Mesothelial cell of epicardium (in vitro differentiated cells): ENCODE results near the gene SLC25A47. TPM values are rescaled to one million over a fixed set of nuclear protein-coding genes. Genes with fewer than 3 reads are reported as not detected.
A peak's percentile ranks its signal among the peaks of the same experiment; 100 is the strongest.

Experiments used
- DNase-seq, 2 experiments: peaks; one replicate each; pipeline ENCODE4 v3.0.0; 2021; ENCODE audit warnings: low spot score in 2 of 2; ENCODE audit not compliant: unreplicated experiment in 2 of 2
- H3K27ac Mint-ChIP-seq: 2 replicates; pipeline ENCODE4 v1.8.0; 2021; ENCODE audit warnings: mixed read lengths
- H3K27me3 Mint-ChIP-seq: 2 replicates; pipeline ENCODE4 v1.8.0; 2021; ENCODE audit warnings: low read depth, mixed read lengths
- H3K36me3 Mint-ChIP-seq: 2 replicates; pipeline ENCODE4 v1.8.0; 2021; ENCODE audit warnings: mixed read lengths
- H3K4me1 Mint-ChIP-seq: 2 replicates; pipeline ENCODE4 v1.8.0; 2021; ENCODE audit warnings: mixed read lengths
- H3K4me3 Mint-ChIP-seq: 2 replicates; pipeline ENCODE4 v1.8.0; 2021; ENCODE audit warnings: mild to moderate bottlenecking, moderate library complexity, mixed read lengths
- H3K9me3 Mint-ChIP-seq: 2 replicates; pipeline ENCODE4 v1.8.0; 2021; ENCODE audit warnings: mixed read lengths
- CTCF ChIP-seq: fragments of 200-600 bp; sonication (generic); IDR thresholded peaks from one replicate; pipeline ENCODE4 v1.5.0; 2021; ENCODE audit warnings: antibody characterized with exemption; ENCODE audit not compliant: unreplicated experiment
- total RNA-seq: library from RNA; stranded (reverse); gene quantifications from 3 replicates; pipeline ENCODE4 v1.2.1, GENCODE V29; 2021

Gene SLC25A47, protein sequence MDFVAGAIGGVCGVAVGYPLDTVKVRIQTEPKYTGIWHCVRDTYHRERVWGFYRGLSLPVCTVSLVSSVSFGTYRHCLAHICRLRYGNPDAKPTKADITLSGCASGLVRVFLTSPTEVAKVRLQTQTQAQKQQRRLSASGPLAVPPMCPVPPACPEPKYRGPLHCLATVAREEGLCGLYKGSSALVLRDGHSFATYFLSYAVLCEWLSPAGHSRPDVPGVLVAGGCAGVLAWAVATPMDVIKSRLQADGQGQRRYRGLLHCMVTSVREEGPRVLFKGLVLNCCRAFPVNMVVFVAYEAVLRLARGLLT
- 0.14 TPM in 1 of 3 replicates, not detected in the others for total RNA-seq

DNA sequence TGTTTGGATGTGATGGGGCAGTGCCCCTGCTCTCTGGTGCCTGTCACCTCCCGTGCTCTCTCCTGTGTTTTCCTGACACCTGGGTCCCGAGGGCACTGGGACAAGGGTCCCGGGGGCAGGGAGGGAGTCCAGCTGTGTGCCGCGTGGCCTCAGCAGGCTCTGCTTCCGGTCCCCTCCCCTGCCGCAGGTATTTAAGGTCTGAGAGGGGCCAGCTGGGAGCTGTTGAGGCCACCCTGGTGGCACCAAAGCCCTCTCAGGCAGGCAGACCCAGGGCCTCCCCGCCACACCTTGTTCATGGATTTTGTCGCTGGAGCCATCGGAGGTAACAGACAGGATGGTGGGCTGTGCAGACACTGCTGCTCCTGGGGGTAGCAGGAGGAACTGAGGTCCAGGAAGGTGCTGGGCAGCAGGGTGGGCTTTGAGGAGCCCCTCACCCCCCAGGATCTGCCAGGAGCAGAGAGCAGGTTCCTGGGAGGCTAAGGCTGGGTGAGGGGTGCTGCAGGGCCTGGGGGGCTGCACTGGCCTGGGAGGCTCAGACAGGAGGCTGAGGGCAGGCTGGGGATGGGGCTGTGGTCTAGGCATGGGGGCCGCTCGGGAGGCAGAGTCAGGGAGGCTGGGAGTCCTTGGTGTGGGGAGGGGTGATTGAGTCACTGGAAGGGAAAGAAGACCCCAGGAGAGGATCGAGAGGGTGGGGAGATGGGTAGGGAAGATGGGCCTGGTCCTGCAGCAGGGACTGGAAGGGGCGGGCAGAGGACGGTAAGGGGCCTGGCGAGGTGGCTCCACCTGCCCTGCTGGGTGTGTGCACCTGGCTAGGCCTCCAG lies at the start of gene SLC25A47:
Gene SLC25A47 (plus strand): TSS at position 219 of the 821 bp plus-strand sequence. CDS start 76 bp downstream, at position 295.
- H3K4me3 Mint-ChIP-seq, result no peak within 1 kb of the TSS
- H3K4me1 Mint-ChIP-seq, result no peaks in the 10 kb centered on the region

DNA sequence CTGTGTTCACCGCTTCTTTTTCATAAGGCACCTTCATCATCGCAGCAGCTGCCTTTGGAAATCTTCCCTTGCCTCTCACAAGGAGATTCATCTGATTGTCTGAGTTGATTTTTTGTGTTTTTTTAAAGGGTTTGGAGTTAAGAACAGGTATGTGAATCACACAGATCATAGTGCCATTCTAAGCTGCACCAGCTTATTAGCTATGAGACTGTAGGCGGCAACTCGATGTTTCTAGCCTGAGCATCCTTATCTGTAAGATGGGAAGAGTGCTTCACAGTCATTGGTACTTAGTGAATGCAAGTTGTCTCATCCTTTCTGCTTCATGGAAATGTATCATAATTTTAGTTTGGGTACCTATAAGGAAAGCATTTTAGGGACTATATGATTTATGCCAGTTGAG lies 48.9 kb upstream of the SLC25A47 start:
- no peak for TF ChIP-seq CTCF
- H3K36me3 Mint-ChIP-seq, result peaks cover 4% of the 10 kb centered on the region
- H3K4me1 Mint-ChIP-seq, result peaks cover 10% of the 10 kb centered on the region
- no peak for DNase-seq
- no peak overlapping the region for H3K27ac Mint-ChIP-seq
- no peaks in the 10 kb centered on the region for H3K9me3 Mint-ChIP-seq
- no peak overlapping the region for H3K4me3 Mint-ChIP-seq
- H3K27me3 Mint-ChIP-seq, result no peaks in the 10 kb centered on the region

More for the DNA sequence above, at the start of gene SLC25A47:
- peak within 1 kb of the TSS; percentile 71 for H3K27ac Mint-ChIP-seq
- no peak for TF ChIP-seq CTCF
- H3K27me3 Mint-ChIP-seq, result no peaks in the 10 kb centered on the region
- H3K9me3 Mint-ChIP-seq, result no peaks in the 10 kb centered on the region
- H3K36me3 Mint-ChIP-seq, result no peaks in the 10 kb centered on the region
- DNase-seq, result no peak

GRCh38 chr14:100275214-100275613 lies 47.9 kb upstream of the SLC25A47 start:
- Mint-ChIP-seq H3K27ac (peak overlapping the region; percentile 35), H3K9me3 (no peaks in the 10 kb centered on the region), H3K36me3 (peaks cover 4% of the 10 kb centered on the region), H3K27me3 (no peaks in the 10 kb centered on the region), H3K4me1 (peaks cover 10% of the 10 kb centered on the region), H3K4me3 (no peak overlapping the region)
- no peak for DNase-seq
- no peak for TF ChIP-seq CTCF

DNA sequence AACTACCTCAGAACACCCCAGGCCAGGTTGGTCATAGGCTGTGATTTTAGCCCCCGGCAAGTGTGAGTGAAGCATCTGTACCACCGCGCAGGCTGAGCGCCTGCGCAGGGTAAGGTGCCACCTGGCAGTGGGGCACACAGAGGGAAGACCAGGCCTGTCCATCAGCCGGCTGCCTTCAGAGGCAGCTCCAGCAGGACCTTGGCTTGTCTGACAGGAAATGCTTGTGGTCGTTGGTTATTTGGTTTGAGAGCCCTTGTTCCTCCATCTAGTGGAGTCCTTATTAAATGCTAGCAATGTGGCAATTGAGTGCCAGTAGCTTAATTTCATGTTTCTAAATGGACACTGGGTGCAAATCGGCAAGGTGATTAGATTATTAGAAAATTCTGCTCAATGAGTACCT lies 44.4 kb upstream of the SLC25A47 start:
- H3K27ac Mint-ChIP-seq, result peak overlapping the region; percentile 50
- H3K9me3 Mint-ChIP-seq, result no peaks in the 10 kb centered on the region
- no peaks in the 10 kb centered on the region for H3K36me3 Mint-ChIP-seq
- H3K27me3 Mint-ChIP-seq, result no peaks in the 10 kb centered on the region
- no peak for TF ChIP-seq CTCF
- no peak for DNase-seq
- H3K4me3 Mint-ChIP-seq, result no peak overlapping the region
- H3K4me1 Mint-ChIP-seq, result peaks cover 3% of the 10 kb centered on the region

GRCh38 chr14:100279133-100279532 lies 44.0 kb upstream of the SLC25A47 start:
- TF ChIP-seq CTCF, result no peak
- H3K4me1 Mint-ChIP-seq, result peaks cover 3% of the 10 kb centered on the region
- no peaks in the 10 kb centered on the region for H3K27me3 Mint-ChIP-seq
- no peak overlapping the region for H3K4me3 Mint-ChIP-seq
- DNase-seq, result no peak
- H3K9me3 Mint-ChIP-seq, result no peaks in the 10 kb centered on the region
- no peak overlapping the region for H3K27ac Mint-ChIP-seq
- no peaks in the 10 kb centered on the region for H3K36me3 Mint-ChIP-seq
